Dermis blood vessel endothelial cell (primary cell): Measurements from ENCODE around the gene SSRP1. TPM values are rescaled to one million over a fixed set of nuclear protein-coding genes. Genes with fewer than 3 reads are reported as not detected.

Experiments
- DNase-seq: peaks from one replicate; pipeline ENCODE4 v3.0.0; 2010
- total RNA-seq: library from RNA; depleted of rRNA; stranded (reverse); fragments of >200 nt; gene quantifications from 2 replicates; pipeline ENCODE4 v1.2.3, GENCODE V29; 2014

The SSRP1 gene
- total RNA-seq, 1 donor from 2014 or later, result 58.9 TPM

- no peak for DNase-seq
Measured at GRCh38 chr11:57359896-57360690, 24.4 kb upstream of the SSRP1 start.

DNA sequence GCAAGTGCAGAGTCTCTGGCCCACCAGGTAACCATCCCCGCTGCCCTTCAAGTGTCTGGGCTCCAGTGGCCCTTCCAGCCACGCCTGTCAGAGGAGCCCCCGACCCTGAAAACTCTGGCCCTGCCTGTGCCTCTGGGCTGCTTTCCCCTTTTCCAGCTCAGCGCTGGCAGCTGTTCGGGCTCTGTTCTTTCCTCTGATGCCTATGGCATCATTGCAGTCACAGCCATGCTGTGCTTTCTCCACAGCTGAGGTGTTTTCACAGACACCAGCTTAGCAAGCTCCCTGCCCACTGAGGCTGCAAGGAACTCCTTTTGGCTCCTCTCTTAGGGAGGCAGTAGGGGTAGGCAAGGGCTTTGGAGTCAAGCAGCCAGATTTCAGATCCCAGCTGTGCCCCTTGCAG lies 23.7 kb upstream of the SSRP1 start:
- no peak for DNase-seq

DNA sequence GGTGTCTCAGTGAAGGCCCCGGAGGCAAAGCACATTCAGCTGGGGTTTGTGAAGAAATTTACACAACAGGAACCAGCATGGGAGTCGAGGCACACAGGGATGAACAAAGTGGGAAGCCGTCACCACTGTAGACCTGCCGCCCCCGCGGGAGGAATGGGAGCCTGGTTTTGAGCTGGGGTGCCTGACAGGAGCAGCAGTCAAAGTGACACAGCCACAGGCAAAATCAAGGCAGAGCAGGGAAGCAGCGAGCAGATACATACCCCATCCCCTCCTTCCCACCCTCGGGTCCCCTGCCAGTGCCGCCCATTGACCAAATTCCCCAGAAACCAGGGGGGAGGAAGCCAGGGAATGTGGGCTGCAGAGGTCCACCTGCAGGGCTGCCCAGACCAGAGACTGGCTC lies 23.3 kb upstream of the SSRP1 start:
- no peak for DNase-seq

GRCh38 chr11:57358543-57358961 lies 22.9 kb upstream of the SSRP1 start:
- DNase-seq, result no peak

GRCh38 chr11:57357856-57358255 lies 22.2 kb upstream of the SSRP1 start:
- DNase-seq, result no peak

DNA sequence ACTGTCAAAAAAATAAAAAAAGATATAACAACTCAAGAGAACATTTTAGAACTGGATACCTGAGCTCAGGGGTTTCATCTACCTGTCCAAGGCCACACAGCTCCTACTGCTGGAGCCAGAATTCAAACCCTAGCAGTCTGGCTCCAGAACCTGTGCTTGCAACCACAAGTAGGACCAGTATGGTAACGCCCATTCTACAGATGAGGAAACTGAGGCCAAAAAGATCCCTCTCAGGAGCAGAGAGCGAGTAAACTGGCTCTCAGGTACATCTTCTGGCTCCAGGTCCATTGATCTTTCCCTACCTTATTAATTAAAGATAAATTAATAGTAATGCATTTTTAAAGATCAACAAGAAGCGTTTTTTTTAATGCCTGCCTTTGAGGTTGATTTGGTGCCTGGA lies 21.6 kb upstream of the SSRP1 start:
- DNase-seq, result no peak

GRCh38 chr11:57356268-57356667 lies 20.6 kb upstream of the SSRP1 start:
- DNase-seq, result no peak

DNA sequence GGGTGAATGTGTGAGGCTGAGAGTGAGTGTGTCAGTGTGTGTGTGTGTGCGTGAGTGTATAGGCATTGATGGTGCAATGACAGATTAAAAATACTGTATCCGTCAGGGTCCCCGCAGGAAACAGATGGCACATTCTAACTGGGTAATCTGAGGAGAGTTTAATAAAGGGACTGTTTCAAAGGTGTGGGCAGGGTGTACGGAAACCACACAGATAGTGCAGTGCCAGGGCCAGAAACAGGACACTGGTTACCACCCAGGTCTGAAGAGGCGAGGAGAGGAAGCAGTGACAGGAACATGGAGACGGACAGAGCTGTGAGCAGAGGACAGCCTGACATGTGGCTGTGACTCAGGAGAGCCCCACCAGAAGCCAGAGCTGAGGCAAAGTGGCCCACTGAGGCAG lies 19.0 kb upstream of the SSRP1 start:
- no peak for DNase-seq

DNA sequence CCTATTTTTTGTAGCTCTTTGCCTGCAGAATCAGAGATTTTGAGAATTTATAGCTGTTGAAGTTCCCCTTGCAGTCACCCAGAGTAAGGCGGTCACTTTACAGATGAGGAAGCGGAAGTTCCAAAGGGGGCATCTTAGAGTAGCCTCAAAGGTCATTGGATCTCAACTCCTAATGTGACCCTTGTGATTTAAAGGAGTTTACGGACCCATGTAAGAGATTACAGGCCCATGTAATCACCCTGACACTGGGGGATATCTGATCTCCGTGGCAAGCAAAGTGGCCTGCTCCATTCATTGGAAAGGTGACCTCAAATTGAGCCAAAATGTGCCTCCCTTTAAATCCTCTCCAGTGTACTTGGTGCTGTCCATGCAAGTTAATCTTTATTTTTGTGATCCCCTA lies 18.2 kb upstream of the SSRP1 start:
- DNase-seq, result no peak

DNA sequence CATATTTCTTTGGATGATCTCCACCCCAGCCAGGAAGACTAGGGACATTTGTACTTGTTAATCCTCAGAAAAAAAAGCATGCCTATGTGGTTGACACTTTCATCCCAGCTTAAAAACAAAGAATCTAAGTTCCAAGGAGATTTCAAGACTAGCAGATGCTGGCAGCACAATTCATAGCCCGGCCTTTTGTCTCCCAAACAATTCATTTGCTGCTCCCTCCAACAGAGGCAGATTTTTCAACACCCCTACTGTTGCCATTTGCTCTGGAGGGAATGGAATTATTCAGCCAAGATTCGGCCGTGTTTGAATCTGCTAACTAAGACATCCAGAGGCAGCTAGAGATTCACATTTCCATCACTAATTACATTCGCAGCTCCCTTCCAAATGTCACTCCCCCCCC lies 17.8 kb upstream of the SSRP1 start:
- DNase-seq, result no peak

- DNase-seq, result no peak
Measured at GRCh38 chr11:57353036-57353435, 17.3 kb upstream of the SSRP1 start.

- peak; percentile 69 for DNase-seq
Measured at GRCh38 chr11:57349491-57350274, 14.0 kb upstream of the SSRP1 start.

DNA sequence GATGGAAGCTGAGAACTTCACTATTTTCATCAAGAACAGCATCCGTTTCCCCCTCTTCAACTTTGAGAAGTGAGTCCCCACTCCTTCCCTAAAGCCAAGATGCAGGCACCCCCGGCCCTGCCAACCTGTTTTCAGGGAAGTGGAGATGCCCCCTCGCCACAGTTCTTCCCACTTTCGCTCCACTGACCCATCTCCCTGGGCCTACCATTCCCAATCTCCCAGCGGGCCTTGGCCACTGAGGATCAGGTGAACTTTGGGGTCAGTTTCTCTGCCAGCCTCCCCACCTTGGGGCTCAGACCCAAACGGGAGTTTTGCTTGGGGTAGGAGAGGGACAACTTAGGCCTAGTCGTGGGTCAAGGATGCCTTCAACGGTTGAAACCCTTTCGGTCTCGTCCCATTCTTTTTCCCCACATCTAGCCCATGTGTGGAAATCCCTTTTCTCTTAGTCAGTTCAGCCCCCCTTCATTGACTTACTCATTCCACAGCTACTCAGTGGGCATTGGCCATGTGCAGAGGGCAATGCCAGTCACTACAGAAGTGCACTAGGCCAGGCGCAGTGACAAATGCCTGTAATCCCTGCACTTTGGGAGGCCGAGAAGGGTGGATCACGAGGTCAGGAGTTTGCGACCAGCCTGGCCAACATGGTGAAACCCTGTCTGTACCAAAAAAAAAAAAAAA lies 13.1 kb upstream of the SSRP1 start:
- DNase-seq, result no peak

DNA sequence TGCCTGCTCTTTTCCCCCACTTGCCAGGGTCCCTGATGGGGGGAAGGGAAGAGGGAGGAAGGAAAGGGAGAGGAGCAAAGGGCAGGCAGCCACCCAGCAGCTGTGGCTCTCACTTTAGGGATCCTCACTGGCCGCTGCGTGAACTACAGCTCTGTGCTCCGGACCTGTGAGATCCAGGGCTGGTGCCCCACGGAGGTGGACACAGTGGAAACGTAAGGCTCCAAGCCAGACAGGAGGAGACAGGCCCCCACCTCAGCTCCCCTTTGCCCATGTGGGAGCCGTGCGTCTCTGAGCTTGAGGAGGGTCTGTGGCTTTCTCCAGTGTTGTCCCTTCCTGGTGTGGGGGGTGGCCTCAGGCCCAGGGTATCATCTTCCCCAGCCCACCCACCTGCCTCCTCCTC lies 12.4 kb upstream of the SSRP1 start:
- no peak for DNase-seq

DNA sequence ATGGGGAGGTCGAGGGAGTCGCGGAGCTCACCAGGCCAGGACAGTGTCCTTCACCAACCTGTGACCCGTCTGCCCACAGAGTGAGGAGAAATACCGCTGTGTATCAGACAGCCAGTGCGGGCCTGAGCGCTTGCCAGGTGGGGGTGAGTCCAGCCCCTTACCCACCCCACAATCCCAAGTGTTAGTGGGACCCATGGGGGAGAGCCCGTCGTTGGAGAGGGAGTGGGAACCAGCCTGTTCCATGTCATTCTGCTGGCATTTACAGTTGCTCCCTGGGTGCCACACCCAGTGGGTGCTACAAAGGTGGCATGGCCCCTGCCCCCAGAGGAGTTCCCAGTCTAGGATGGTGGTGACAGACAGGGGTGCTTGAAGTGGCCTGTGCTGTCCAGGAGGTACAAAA lies 11.6 kb upstream of the SSRP1 start:
- DNase-seq, result no peak

- DNase-seq, result peak; percentile 84
Measured at GRCh38 chr11:57345555-57346211, 10.0 kb upstream of the SSRP1 start.

DNA sequence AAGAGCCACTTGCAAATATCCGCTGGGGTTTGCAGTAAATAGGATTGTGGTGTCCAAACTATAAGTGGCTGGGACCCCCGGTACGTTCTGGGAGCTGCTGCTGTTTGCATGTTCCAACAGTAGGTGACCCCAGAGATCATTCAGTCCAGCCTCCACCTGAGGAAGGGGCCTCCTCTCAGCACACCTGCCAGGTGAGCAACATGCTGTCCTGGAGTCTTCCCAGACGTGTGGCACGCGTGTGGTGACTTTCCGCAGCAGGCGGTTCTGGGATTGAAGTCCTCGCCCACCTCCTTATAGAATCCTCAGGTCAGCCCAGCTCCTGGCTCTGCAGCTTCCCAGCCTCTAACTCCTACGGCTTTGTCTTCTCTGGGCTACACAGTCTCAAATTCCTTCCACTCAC lies 9.1 kb upstream of the SSRP1 start:
- DNase-seq, result no peak

- no peak for DNase-seq
Measured at GRCh38 chr11:57343825-57344224, 8.1 kb upstream of the SSRP1 start.

DNA sequence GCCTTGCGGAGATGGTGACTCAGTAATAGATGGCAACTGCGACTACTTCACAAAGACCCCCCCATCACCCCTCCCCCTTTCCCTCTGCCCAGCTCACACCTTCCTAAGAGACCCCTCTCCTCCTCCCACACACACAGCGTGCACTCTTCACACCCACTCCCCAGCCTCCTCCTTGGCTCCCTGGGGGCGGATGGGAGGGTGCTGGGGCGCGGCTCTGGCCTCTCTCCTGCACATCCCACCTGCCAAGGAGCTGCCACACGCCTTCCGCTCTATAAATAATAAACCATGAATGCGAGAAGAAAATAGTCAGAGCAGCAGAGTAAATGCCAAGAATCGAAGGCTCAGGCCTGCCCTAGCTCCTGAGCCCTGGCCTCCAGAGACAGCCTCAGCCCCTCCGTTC lies 7.0 kb upstream of the SSRP1 start:
- DNase-seq, result no peak

- DNase-seq, result no peak
Measured at GRCh38 chr11:57341250-57341808, 5.6 kb upstream of the SSRP1 start.

DNA sequence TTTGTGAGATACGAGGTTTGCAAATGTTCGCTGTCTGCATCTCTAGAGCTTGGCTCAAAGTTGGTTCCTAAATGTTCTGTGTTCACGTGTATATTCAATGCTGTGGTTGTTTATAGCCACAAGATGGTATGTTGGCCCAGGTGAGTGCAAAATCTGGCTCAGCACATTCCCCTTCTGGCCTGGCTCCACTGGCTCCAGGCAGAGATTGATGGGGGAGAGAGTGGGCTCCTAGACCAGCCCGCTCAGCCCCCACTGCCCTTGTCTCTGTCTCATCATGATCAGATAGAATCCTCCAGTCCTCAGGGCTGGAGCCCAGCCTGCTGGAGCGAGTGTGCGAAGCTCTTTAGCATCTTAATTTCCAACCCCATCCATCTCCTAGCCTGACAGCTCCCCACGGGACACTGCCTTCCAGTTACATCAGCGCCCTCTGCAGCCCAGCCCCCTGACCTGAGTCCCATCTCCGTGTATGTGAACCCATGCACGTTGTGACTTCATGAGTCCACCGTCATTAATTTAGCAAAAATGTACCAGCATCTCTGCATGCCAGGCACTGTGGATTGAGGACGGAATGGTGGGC lies 4.4 kb upstream of the SSRP1 start:
- peak; percentile 49 for DNase-seq

DNA sequence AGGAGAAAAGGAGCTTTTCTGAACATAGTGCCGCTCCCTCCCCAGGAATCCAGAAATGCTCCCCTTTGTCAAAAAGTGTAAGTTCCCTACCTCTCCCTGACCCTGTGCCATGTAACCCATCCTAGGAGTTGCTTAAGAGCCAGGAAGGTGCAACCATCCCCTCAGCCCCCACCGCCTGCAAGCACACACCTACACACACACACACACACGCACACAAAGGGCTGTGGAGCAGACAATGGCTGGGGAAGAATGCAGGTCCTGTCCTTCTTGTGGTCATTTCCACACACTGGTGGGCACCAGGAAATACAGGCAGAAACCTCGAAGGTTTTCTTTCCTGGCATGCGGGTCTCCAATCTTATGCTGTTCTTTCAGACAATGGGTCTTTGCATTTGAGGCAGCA lies 3.6 kb upstream of the SSRP1 start:
- no peak for DNase-seq
